ENCODE measurements around the gene ST8SIA6. TPM values are rescaled to one million over a fixed set of nuclear protein-coding genes. Genes with fewer than 3 reads are reported as not detected.
A peak's percentile ranks its signal among the peaks of the same experiment; 100 is the strongest.
"Not testable (repeated sequence)": the region's sequence is repeated elsewhere in the genome, so short reads cannot be mapped to it uniquely, and the experiment has no call there.

Gene ST8SIA6, protein sequence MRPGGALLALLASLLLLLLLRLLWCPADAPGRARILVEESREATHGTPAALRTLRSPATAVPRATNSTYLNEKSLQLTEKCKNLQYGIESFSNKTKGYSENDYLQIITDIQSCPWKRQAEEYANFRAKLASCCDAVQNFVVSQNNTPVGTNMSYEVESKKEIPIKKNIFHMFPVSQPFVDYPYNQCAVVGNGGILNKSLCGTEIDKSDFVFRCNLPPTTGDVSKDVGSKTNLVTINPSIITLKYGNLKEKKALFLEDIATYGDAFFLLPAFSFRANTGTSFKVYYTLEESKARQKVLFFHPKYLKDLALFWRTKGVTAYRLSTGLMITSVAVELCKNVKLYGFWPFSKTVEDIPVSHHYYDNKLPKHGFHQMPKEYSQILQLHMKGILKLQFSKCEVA
- total RNA-seq (2014; rRNA removed), result 0.32 and 0.57 TPM in 2 replicates
- polyA plus RNA-seq (2012), result 0.69 TPM

GRCh38 chr10:17454161-17455014 is at the start of gene ST8SIA6:
Gene ST8SIA6 (minus strand): TSS chr10:17454595. CDS start chr10:17454255, 340 bp downstream.
- peak; percentile 25 for DNase-seq (ENCODE audit: low read depth)

DNA sequence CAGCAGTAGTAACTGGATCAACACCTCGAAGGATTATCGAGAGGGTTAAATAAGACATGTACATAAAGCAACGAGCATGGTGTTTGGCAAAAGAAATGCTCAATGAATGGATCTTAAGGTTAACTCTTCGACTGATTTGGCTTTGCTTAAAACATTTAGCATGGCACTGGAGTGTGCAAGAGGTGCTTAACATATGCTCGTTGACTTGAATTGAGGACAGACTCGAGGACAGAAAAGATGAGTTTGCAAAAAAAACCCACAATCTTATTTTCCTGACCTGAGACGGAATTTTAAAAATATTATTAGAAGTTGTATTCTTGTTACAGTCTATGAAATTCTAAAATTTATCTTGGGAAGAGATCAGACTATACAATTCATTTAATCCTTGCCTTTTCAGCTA is 49.4 kb upstream of the ST8SIA6 start:
- no peak for DNase-seq (ENCODE audit: low read depth)

DNA sequence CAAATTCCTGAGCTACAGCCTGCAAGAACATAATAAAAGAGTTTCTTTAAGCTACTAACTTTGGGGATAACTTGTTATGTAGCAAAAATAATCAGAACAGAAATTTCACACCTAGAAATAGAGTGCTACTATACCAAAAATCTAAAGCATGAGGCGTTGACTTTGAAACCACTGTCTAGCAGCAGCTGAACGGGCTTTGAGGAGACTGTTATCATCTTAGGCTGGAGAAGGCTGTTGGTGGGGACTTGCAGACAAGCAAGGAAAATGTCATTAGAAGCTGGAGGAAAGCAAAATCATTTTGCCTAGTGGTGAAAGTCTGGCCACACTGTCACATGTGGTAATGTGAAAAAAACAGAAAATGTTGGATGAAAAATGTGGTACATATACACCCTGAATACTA is 48.4 kb upstream of the ST8SIA6 start:
- no peak for DNase-seq (ENCODE audit: low read depth)

- not testable (repeated sequence) for DNase-seq (ENCODE audit: low read depth)
These were observed 44.6 kb upstream of the ST8SIA6 start for GRCh38 chr10:17499014-17499413.

DNA sequence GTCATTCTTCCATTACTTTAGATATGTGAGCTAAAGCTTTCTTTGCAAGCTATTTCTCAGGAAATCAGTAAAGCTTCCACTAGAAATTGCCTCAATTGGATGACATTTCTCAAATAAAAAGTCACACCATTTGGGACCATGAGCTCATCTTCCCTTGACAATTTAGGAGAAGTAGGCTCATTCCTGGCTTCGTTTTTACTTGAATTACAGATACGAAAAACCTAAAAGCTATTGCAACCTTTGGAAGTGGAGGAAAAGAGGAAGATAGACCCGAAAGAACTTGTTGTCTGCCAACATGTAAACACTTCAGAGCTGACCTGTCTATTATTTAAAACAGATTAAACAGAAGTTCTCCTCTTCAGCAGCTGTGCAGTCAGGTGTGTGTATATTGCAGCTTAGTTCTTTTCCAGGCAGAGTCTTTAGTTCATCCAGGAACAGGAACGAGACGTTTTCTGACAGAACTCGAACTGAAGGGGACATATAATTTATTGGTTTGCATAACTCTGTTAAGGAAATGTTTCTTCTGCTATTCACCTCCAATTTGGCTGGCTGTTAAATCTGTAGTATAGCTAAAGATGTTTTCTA is 43.1 kb upstream of the ST8SIA6 start:
- no peak for DNase-seq (ENCODE audit: low read depth)

GRCh38 chr10:17494626-17495260 is 40.3 kb upstream of the ST8SIA6 start:
- no peak for DNase-seq (ENCODE audit: low read depth)

- DNase-seq (ENCODE audit: low read depth), result no peak
These were observed 34.5 kb upstream of the ST8SIA6 start for GRCh38 chr10:17488848-17489247.

DNA sequence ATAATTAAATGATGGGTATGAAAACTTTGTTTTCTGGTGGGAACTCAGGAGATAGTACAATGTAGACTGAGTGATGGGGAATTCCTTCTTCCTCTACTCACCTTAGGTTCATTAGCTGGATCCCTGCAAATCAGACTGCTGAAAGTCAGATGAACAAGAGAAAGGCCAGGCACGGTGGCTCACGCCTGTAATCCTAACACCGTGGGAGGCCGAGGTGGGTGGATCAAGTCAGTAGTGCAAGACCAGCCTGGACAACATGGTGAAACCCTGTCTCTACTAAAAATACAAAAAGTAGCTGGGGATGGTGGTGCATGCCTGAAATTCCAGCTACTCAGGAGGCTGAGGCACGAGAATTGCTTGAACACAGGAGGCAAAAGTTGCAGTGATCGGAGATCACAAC is 28.7 kb upstream of the ST8SIA6 start:
- DNase-seq (ENCODE audit: low read depth), result no peak

GRCh38 chr10:17479822-17480221 is 25.4 kb upstream of the ST8SIA6 start:
- no peak for DNase-seq (ENCODE audit: low read depth)

DNA sequence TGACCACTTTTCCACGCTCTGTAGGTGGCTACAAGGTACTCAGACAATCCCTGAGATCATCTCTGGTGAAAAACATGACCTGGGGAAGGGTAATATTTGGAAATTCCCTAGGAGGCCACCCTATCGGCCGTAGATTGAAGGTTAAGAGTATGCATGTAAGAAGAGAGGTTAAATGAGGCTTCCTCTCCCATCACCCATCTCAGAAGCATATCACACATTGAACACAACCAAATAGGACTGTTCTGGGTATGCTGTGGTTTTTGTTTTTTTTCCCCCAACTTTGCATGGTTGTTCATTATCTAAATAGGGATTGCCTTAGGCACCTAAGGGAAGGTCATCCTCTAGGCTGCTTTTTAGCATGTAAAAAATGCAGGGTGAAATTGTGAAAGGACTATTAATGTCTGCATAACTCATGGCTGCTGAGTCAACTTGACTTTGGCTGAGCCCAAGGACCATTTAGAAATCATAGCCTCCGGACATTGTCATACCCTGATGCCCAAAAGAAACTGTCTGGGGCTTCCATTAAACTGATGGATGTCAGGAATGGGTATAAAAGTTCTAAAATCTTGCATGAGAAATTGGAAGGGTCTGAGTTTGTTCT is 24.7 kb upstream of the ST8SIA6 start:
- DNase-seq (ENCODE audit: low read depth), result no peak

DNA sequence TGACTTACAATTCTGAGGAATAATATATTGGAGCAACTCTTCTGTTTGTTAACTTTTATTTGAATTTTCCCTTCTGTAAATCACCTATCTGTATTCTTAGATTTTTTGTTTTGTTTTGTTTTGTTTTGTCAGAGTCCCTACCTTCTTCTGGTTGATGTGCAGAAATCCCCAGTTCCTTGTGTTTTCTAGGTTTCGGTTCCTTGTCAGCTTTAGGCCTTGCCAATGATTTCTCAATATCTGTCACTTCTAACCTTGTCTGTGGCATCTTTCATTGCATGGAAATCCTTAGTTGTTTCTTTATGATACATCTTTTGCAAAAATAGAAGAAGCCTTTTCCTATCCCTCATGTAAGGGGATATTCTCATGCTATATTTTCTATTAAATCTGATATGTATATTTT is 21.7 kb upstream of the ST8SIA6 start:
- no peak for DNase-seq (ENCODE audit: low read depth)

GRCh38 chr10:17475661-17476060 is 21.3 kb upstream of the ST8SIA6 start:
- no peak for DNase-seq (ENCODE audit: low read depth)

DNA sequence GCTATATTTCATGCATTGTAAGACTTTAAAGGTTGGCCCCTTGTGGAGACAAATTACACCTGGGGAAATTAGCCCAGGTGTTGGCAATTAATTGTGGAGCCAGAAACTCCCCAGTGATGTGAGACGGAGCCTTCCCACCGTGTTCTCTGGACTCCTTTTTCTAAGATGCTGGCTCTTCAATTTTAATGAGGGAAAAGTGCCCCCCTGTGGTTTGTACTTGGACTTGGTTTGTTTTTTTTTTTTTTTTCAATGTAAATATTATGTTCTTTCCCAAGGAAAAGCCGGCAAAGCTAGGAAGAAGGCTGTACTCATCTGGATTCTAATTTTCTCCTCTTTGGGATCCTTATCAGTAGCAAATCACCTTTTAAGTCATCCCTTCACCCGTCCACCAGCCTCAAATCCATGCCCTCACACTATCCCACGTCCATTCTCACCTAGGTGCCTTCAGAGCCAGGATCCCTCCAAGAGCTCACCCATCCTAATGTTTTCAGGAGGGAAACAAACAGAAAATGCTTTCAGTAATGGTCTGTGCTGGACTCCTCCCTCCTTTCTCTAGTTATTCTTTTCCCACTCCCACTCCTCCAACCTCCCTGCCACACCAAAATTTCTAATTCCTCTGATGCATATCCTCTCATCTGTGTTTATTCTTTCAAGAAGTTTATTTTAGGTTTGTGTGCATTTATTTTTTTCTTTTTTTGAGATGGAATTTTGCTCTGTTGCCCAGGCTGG is 20.4 kb upstream of the ST8SIA6 start:
- peak; percentile 22 for DNase-seq (ENCODE audit: low read depth)

DNA sequence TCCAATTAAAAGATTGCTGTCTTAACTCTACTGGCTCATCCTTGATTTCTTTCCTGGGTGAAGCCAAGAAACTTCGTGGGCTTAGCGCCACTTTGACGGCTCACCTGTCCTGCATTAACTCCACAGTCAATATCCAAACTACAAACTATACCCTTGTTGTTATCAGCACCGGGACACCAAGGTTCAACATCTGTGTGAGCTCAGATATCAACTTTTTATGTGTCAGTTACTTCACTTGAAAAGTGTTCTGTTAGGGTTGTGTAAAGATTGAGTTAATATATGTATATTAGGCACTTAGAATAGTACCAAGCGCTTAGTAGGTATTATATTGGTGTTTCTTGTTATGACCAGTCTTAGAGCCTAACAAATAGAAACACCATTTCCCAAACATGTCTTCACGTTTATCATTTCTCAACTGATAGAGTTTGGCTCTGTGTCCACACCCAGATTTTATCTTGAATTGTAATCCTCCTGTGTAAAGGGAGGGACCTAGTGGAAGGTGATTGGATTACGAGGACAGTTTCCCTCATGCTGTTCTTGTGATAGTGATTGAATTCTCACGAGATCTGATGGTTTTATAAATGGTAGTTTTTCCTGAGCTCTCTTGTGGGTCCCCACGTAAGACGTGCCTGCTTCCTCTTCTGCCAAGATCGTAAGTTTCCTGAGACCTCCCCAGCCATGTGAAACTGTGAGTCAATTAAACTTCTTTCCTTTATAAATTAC is 19.0 kb upstream of the ST8SIA6 start:
- no peak for DNase-seq (ENCODE audit: low read depth)

GRCh38 chr10:17472481-17473227 is 18.3 kb upstream of the ST8SIA6 start:
- no peak for DNase-seq (ENCODE audit: low read depth)

DNA sequence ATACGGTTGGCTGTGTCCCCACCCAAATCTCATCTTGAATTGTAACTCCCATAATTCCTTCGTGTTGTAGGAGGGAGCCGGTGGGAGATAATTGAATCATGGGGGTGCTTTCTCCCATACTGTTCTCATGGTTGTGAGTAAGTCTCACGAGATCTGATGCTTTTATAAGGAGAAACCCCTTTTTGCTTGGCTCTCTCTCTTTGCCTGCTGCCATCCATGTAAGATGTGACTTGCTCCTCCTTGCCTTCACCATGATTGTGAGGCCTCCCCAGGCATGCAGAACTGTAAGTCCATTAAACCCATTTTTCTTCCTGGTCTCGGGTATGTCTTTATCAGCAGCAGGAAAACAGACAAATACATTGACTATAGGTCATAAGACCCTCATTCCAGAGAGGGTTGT is 15.9 kb upstream of the ST8SIA6 start:
- DNase-seq (ENCODE audit: low read depth), result no peak

DNA sequence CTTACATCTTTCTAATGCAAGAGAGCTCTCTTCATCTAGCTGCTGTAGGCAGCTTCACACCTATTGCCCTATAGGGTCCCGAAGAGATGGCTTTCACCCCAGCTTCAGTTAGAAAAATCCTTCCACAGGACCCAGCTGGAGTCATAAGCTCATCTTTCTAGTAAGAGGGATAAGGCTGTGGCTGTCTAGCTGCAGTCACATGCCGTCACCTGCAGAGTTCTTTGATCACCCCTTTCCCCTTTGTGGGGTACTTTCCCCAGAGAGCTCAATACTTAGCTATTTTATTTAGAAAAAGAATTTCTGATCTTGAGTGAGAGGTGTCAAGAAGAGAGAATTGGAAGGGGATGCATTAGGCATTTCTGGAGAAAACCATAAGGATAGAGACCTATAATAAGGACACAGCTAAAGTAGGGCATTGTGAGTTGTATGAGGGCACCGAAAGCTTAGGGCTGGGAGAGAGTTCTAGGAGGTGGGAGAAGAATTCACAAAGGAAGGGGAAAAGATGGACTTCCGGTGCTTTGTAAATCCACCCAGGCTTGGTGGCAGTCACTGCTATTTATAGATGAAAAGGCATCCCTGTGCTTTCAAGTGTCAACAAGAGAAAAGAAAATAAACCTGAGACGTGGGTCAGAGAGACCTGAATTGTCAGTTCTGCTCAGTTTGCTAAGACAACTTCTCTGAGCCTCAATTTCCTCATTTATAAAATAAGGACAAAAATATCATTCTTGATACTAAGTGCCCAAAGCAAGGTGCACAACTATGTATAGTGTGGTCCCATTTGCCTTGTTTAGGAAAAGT is 11.1 kb upstream of the ST8SIA6 start:
- DNase-seq (ENCODE audit: low read depth), result no peak

- no peak for DNase-seq (ENCODE audit: low read depth)
These were observed 10.2 kb upstream of the ST8SIA6 start for GRCh38 chr10:17464545-17464944.

Data from LHCN-M2 (cell line).